Panc1 (cell line): Measurements from ENCODE around the gene RTL1. TPM values are rescaled to one million over a fixed set of nuclear protein-coding genes. Genes with fewer than 3 reads are reported as not detected.

ENCODE experiments used
- ATAC-seq: fragments of 200-7000 bp; cut with Tn5 transposase; 2 replicates; pipeline ENCODE4 v1.9.1; 2020; ENCODE audit warnings: mild to moderate bottlenecking, moderate library complexity
- BruUV-seq: library from RNA; stranded (reverse); fragments of 400-500 nt; replicated peaks from 2 replicates; lab custom pipeline; 2021; lab: Mats Ljungman, UMichigan
- CTCF ChIA-PET: fragments of 300-600 bp; sonication (Branson Sonifier 250); formaldehyde crosslinking; loops from one replicate; lab custom pipeline; 2022; ENCODE audit warnings: antibody characterized with exemption; lab: Charles Lee
- POLR2A ChIA-PET: fragments of 300-600 bp; sonication (Branson Sonifier 250); formaldehyde crosslinking; loops from one replicate; lab custom pipeline; 2022; ENCODE audit warnings: antibody characterized with exemption; lab: Charles Lee
- DNase-seq: peaks from one replicate; pipeline ENCODE4 v3.0.0-alpha.2; 2010; ENCODE audit warnings: low read depth, low spot score
- H3K27ac ChIP-seq: 2 replicates; pipeline ENCODE4 v1.5.1; 2011; ENCODE audit warnings: mild to moderate bottlenecking, low read length, inconsistent platforms
- H3K27me3 ChIP-seq: fragments of 200-500 bp; sonication (Bioruptor generic); 2 replicates; pipeline ENCODE4 v1.6.0; 2014; ENCODE audit warnings: low read length, inconsistent platforms; ENCODE audit not compliant: control insufficient read depth, insufficient read depth
- H3K36me3 ChIP-seq: fragments of 200-500 bp; sonication (Bioruptor generic); 2 replicates; pipeline ENCODE4 v1.5.1; 2014; ENCODE audit warnings: inconsistent platforms, mild to moderate bottlenecking, low read length, moderate library complexity; ENCODE audit not compliant: control insufficient read depth, insufficient read depth
- H3K4me1 ChIP-seq: 2 replicates; pipeline ENCODE4 v1.5.1; 2011; ENCODE audit warnings: inconsistent platforms, mild to moderate bottlenecking, low read length, moderate library complexity; ENCODE audit not compliant: control insufficient read depth, insufficient read depth
- H3K4me3 ChIP-seq, 2 experiments: 2 replicates each; pipeline ENCODE4 v1.5.1; 2011 to 2012; ENCODE audit warnings: low read depth in 2 of 2, low read length in 2 of 2, mild to moderate bottlenecking in 2 of 2, inconsistent platforms in 1 of 2, moderate library complexity in 1 of 2
- H3K9me3 ChIP-seq: fragments of 200-500 bp; sonication (Bioruptor generic); 2 replicates; pipeline ENCODE4 v1.5.1; 2014; ENCODE audit warnings: low read depth, mild to moderate bottlenecking, inconsistent platforms, low read length, moderate library complexity; ENCODE audit not compliant: control insufficient read depth, insufficient read depth
- CTCF ChIP-seq: fragments of 450-650 bp; IDR thresholded peaks from 2 replicates; pipeline ENCODE4 v1.5.1; 2017; ENCODE audit warnings: mild to moderate bottlenecking
- POLR2AphosphoS5 ChIP-seq: IDR thresholded peaks from 2 replicates; pipeline ENCODE4 v1.6.1; 2012; ENCODE audit warnings: mild to moderate bottlenecking, low read depth, low read length, moderate library complexity
- REST ChIP-seq, 2 experiments: IDR thresholded peaks; 2 replicates each; pipeline ENCODE4 v1.6.1; 2011 to 2012; ENCODE audit warnings: low read depth in 2 of 2, control low read depth in 1 of 2, low read length in 1 of 2, mild to moderate bottlenecking in 1 of 2, moderate library complexity in 1 of 2; ENCODE audit not compliant: insufficient read depth in 1 of 2
- SIN3A ChIP-seq: IDR thresholded peaks from 2 replicates; pipeline ENCODE4 v1.6.1; 2012; ENCODE audit warnings: low read depth, mild to moderate bottlenecking, low read length, moderate library complexity, borderline replicate concordance; ENCODE audit not compliant: insufficient read depth
- TCF7L2 ChIP-seq: IDR thresholded peaks from 2 replicates; pipeline ENCODE4 v1.6.1; 2011; ENCODE audit warnings: mild to moderate bottlenecking, low read depth, low read length, inconsistent platforms
- in situ Hi-C: cut with HindIII; loops from 2 replicates; pipeline ENCODE4 v1.10.0; 2016; ENCODE audit warnings: low sequenced_read_pairs, low pct_unique_long_range_greater_than_20kb
- intact Hi-C: fragments of 100-400 bp; cut with micrococcal nuclease; formaldehyde crosslinking; loops from one replicate; pipeline ENCODE4 v1.10.0; 2022; ENCODE audit not compliant: unreplicated experiment
- total RNA-seq: library from RNA; stranded (reverse); gene quantifications from one replicate; pipeline ENCODE4 v1.2.1, GENCODE V29; 2021; ENCODE audit not compliant: unreplicated experiment

The RTL1 gene
- total RNA-seq, 1 experiment from 2014 or later, result not detected

- no peaks in the 10 kb centered on the region for H3K36me3 ChIP-seq
- H3K4me1 ChIP-seq, result no peaks in the 10 kb centered on the region
- in situ Hi-C loops (no loop called here), intact Hi-C loops (no loop called here)
- CTCF ChIA-PET, result no interaction called here
- H3K27ac ChIP-seq, result no peak overlapping the region
- no peaks in the 10 kb centered on the region for H3K27me3 ChIP-seq
- H3K9me3 ChIP-seq, result no peaks in the 10 kb centered on the region
- POLR2A ChIA-PET, result no interaction called here
- no peak for DNase-seq
- H3K4me3 ChIP-seq, result no peak overlapping the region
- no peak for TF ChIP-seq REST (IDR thresholded peaks at IDR 0.05; ENCODE audit: insufficient read depth in 1 of 2, low read depth in 2 of 2, low read length in 1 of 2)
- TF ChIP-seq TCF7L2, result no peak
- TF ChIP-seq SIN3A, result no peak
- TF ChIP-seq CTCF, result no peak
- TF ChIP-seq POLR2AphosphoS5, result no peak
- ATAC-seq, result no peak
- no TSS peak for BruUV-seq
These were observed 34.7 kb downstream of the RTL1 start for GRCh38 chr14:100868621-100869370.

GRCh38 chr14:100867631-100868315 lies 35.7 kb downstream of the RTL1 start:
- H3K27me3 ChIP-seq, result no peaks in the 10 kb centered on the region
- CTCF ChIA-PET, result interaction anchor here (0.5 kb wide), 1 partner anchor 442 kb away, joined by 3 read pairs; no protein-coding TSS in a partner anchor
- H3K4me1 ChIP-seq, result no peaks in the 10 kb centered on the region
- intact Hi-C loops, result no loop called here
- no peaks in the 10 kb centered on the region for H3K36me3 ChIP-seq
- no peak for TF ChIP-seq POLR2AphosphoS5
- ATAC-seq, result no peak
- in situ Hi-C loops, result no loop called here
- H3K9me3 ChIP-seq, result no peaks in the 10 kb centered on the region
- no peak overlapping the region for H3K4me3 ChIP-seq
- POLR2A ChIA-PET, result no interaction called here
- no peak overlapping the region for H3K27ac ChIP-seq
- no peak for DNase-seq
- no TSS peak for BruUV-seq
